OCI-LY7 (cell line): ENCODE measurements around the gene TEX55.

Source experiments
- CTCF ChIP-seq: fragments of 200-600 bp; sonication (generic); conservative IDR thresholded peaks from 2 replicates; pipeline ENCODE4 v1.5.1; 2014; ENCODE audit warnings: mild to moderate bottlenecking, antibody characterized with exemption, low read length, moderate library complexity, mixed read lengths
- EZH2phosphoT487 ChIP-seq: fragments of 200-600 bp; sonication (generic); IDR thresholded peaks from 2 replicates; pipeline ENCODE4 v1.6.1; 2018; ENCODE audit warnings: low read depth, borderline replicate concordance, mild to moderate bottlenecking, mixed run types, antibody characterized with exemption, low read length, moderate library complexity, mixed read lengths

DNA sequence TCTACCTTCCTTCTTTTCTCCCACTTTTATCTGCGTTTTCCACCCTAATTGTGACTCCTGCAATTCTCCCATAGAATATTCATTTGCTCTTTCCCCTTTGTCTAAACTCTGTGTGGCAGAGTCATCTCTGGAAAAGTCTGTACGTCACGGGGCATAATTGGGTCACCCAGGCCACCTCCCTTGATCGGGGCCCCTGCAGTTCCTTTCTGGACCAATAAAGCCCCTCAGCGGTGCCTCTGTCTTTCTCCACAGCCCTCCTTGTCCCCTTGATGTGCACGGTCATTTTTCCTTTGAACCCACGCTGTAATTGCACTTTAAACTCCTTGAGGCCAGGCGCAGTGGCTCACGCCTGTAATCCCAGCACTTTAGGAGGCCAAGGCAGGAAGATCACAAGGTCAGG lies 38.1 kb downstream of the TEX55 start:
- no peak for TF ChIP-seq CTCF
- TF ChIP-seq EZH2phosphoT487, result no peak
